ENCODE measurements around the gene FAM193A.

GRCh38 chr4:2685541-2685940 lies 149.1 kb downstream of the FAM193A start:
- TF ChIP-seq YY1 (IDR thresholded peaks at IDR 0.05; ENCODE audit: low read depth) (no peak), NFIC (IDR thresholded peaks at IDR 0.05) (no peak), EP300 (IDR thresholded peaks at IDR 0.05; ENCODE audit: borderline replicate concordance) (no peak), CREB1 (IDR thresholded peaks at IDR 0.05; ENCODE audit: low read depth) (no peak)

All from Ishikawa (cell line).